GM10248 (cell line): ENCODE measurements around the gene KBTBD7.

Experiments used
- CTCF ChIA-PET: fragments of 300-600 bp; sonication (Branson Sonifier 250); formaldehyde crosslinking; extraction: SDS; loops from one replicate; lab custom pipeline; 2021; ENCODE audit warnings: antibody characterized with exemption; lab: Yijun Ruan, JAX
- POLR2A ChIA-PET: fragments of 350-650 bp; sonication (Branson Sonifier 250); formaldehyde crosslinking; extraction: SDS; loops from one replicate; lab custom pipeline; 2020; ENCODE audit warnings: antibody characterized with exemption; lab: Yijun Ruan, JAX
- DNase-seq: peaks from one replicate; pipeline ENCODE4 v3.0.0; 2012; ENCODE audit errors: extremely low spot score
- CTCF ChIP-seq: IDR thresholded peaks from 2 replicates; pipeline ENCODE4 v1.5.1; 2012; ENCODE audit warnings: mild to moderate bottlenecking, low read depth; ENCODE audit errors: extremely low read depth, missing control alignments, control extremely low read depth

KBTBD7 gene

GRCh38 chr13:41193919-41194824 lies at the start of gene KBTBD7:
TSS of gene KBTBD7 (minus strand) at chr13:41194569. CDS start at chr13:41194257, 312 bp downstream.
- POLR2A ChIA-PET, result interaction anchor here (0.7 kb wide), 1 partner anchor 115 kb away, joined by 4 read pairs; no protein-coding TSS in a partner anchor
- CTCF ChIA-PET, result no interaction called here
- peak; percentile 92 for DNase-seq
- TF ChIP-seq CTCF, result no peak

- no peak for TF ChIP-seq CTCF
- no peak for DNase-seq
- POLR2A ChIA-PET, result no interaction called here
- CTCF ChIA-PET, result no interaction called here
These were observed 47.3 kb upstream of the KBTBD7 start for GRCh38 chr13:41241626-41242025.

GRCh38 chr13:41236369-41236768 lies 42.0 kb upstream of the KBTBD7 start:
- ChIA-PET POLR2A (no interaction called here), CTCF (interaction anchor here (1.2 to 2.5 kb wide), 2 partner anchors 9 to 183 kb away, joined by 3 to 5 read pairs; no protein-coding TSS in a partner anchor)
- DNase-seq, result no peak
- TF ChIP-seq CTCF, result no peak

GRCh38 chr13:41232578-41233480 lies 38.5 kb upstream of the KBTBD7 start:
- POLR2A ChIA-PET, result interaction anchor here (0.6 kb wide), 1 partner anchor 332 kb away, joined by 3 read pairs; no protein-coding TSS in a partner anchor
- TF ChIP-seq CTCF, result no peak
- CTCF ChIA-PET, result interaction anchor here (1.5 to 2.6 kb wide), 4 partner anchors 10 to 159 kb away, joined by 4 to 20 read pairs (median 4); no protein-coding TSS in a partner anchor
- no peak for DNase-seq

GRCh38 chr13:41231786-41232185 lies 37.4 kb upstream of the KBTBD7 start:
- ChIA-PET POLR2A (interaction anchor here (0.6 to 0.7 kb wide), 5 partner anchors 135 to 1084 kb away, joined by 3 to 5 read pairs (median 4); no protein-coding TSS in a partner anchor), CTCF (interaction anchor here (0.8 to 2.6 kb wide), 7 partner anchors 9 to 176 kb away, joined by 3 to 20 read pairs (median 3); no protein-coding TSS in a partner anchor)
- TF ChIP-seq CTCF, result no peak
- DNase-seq, result no peak
